Kasumi-1 (cell line): Measurements from ENCODE around the gene ZNF469.
"Not testable (repeated sequence)": the region's sequence is repeated elsewhere in the genome, so short reads cannot be mapped to it uniquely, and the experiment has no call there.

Experiments used
- DNase-seq, 2 experiments: peaks; one replicate each; lab custom pipeline; 2025; lab: John Stamatoyannopoulos, UW

The ZNF469 gene

GRCh38 chr16:88410297-88410968 is 27.7 kb downstream of the ZNF469 start:
- not testable (repeated sequence) for DNase-seq

DNA sequence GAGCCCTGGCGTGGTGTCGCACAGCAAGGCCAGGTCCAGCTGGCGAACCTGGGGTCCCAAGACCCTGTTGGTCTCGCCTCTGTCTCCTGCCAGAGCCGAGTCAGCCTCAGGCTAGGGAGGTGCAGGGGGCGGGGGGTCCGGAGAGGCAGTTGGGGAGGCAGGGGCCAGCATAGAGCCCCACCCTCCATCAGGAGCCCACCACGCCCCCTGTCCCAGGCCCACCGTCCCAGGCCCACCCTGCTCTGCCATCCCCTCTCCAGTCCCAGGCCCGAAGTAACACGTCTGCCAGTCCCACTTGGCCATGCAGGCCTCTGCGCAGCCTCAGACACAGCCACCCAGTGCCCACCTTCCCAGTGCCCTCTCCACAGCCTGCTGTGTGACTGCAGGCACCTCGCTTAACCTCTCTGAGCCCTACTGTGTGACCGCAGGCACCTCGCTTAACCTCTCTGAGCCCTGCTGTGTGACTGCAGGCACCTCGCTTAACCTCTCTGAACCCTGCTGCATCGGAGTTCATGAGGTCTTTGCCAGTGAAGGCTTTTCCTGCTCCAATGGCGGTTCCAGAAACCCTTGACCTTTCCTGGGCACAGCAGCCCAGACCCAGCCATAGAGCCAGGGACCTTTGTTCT is 29.3 kb downstream of the ZNF469 start:
- DNase-seq = no peak

DNA sequence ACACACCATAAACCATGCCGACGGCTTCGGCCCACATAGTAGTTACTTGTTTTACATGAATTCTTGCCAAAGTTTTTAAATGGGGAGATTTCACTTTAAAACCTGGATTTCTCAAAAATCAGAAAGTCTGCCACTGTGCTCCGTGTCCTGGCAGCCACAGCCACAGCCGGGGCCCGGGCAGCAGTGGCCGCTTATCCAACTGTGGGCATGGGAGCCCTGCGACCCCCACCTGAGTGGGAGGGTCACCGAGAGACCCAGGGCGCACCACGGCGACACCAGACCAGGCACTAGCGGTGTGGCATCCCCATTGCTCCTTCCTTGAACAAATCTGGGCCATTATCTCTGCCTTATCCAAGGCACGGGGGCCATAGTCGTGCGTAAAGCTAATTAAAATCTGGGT is 30.0 kb downstream of the ZNF469 start:
- no peak for DNase-seq

GRCh38 chr16:88413231-88413630 is 30.5 kb downstream of the ZNF469 start:
- no peak for DNase-seq

DNA sequence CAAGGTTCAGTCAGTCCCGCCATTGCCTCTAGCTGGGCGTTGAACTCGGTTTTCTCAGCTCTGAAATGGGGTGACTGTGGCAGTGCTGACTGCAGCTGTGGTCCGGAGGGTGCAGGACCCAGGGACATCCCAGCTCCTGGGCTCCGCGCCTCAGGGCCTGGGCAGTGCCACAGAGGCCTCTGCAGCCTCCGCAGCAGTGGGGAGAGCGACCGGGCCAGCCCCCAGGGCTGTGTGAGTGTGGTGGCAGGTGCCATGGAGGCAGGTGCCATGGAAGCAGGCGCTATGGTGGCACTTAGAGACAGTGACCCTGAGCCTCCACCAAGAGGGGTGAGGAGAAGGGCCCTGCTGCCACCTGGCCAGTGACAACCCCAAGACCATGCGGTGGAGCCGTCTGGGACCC is 30.9 kb downstream of the ZNF469 start:
- DNase-seq = no peak

DNA sequence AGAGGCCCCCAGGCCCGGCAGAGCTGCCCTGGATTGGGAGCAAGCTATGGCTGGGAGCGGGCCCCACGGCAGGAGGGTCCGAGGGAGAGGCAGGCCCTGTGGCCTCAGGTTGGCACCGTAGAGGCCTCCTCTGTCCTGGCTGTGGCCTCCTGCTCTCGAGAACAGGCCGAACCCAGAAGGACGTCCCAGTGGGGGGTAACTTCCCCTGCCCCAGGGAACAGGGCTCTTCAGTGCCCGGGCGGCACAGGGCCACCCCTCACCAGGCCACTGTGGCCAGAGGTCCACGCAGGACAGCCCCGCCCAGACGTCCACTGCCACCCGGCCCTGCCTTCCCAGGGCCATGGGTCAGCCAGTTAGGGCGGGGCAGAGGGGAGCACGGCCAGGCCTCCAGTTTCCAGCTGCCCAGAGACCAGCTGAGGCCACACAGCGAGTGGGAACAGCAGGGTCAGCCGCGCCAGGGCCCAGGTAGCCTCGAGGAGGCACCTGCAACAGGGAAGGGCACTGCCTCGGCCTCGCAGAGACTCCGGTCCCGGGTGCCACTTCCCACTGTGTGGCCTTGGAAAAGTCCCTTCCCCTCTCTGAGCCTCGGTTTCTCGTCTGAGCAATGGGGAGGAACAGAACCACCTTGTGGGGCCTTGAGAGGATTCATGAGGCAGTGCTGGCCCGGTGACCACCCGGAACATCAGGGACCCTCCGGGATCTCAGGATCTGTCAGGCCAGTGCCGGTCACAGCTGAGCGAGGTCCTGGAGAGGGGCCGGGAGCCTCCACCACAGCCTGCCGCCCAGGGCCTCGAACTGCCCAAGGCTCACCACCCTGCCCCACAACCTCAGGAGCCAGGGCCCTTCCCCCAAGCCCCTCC is 32.0 kb downstream of the ZNF469 start:
- no peak for DNase-seq

- DNase-seq = no peak
Observed at GRCh38 chr16:88415381-88415705, 32.6 kb downstream of the ZNF469 start.

DNA sequence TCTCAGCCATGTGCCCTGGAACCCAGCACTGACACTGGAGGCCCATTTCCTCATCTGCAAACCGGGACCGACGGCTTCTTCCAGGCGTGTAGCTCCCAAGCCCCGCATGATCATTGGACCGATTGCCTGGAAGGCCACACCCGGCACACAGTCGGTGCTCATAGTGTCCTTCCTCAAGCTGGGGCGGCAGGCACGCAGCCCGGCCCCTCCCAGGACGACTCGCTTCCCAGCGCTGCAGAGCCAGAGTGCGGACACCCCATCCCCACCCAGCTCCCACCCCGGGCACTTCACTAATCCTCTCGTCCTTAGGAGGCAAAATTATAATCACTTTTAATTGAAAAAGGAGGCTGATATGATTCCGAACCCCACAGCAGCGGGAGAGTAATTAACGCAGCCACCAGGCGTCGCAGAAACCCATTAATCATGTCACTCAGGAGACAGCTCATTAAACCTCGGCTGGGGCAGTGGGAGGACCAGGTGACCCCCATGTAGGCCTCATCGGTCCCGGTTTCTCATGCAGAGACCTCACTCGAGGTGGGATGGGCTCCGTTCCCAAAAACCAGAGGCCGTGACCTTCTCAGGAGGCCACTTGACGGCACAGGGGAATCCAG is 33.1 kb downstream of the ZNF469 start:
- no peak for DNase-seq

DNA sequence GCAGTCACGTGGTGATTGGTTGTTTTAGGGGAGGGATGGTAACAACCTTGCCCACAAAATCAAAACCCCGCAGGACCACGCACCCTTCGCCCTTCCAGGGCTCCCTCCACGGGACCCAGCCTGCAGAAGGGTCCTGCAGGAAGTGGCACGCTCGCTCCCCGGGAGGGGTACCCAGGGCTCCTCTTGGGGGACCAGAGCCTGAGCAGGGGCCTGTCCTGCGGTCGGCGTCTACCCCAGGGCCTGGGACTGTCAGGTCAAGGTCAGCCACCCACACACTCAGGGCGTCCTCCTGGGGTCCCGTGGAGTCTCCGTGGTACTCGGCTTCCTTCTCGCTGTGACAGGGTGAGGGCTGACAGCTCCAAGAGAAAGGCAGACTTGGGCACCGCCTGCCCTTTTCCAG is 33.9 kb downstream of the ZNF469 start:
- no peak for DNase-seq

- no peak for DNase-seq
Observed at GRCh38 chr16:88417684-88418476, 35.1 kb downstream of the ZNF469 start.

- DNase-seq = no peak
Observed at GRCh38 chr16:88418869-88419268, 36.1 kb downstream of the ZNF469 start.

- DNase-seq = no peak
Observed at GRCh38 chr16:88419790-88420189, 37.0 kb downstream of the ZNF469 start.

GRCh38 chr16:88420496-88420895 is 37.7 kb downstream of the ZNF469 start:
- no peak for DNase-seq

DNA sequence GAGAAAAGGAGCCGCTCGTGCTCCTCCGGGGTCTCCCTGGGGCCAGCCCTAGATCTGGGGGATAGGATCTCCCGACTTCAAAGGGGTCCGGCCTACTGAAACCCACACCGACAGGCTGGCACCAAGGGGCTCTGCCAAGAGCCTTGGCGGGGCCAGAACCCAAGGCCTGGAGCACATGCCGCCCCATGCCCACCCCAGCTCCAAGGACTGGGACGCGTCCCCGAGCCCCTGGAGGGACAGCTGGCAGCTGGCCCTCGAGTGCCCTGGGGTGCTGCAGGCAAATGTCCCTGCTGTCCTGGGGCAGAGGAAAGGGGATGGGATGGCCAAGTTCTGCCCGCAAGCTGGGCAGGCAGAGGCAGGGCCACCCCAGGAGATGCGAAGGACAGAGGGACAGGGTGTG is 38.5 kb downstream of the ZNF469 start:
- DNase-seq = no peak

GRCh38 chr16:88421871-88422433 is 39.2 kb downstream of the ZNF469 start:
- no peak for DNase-seq

DNA sequence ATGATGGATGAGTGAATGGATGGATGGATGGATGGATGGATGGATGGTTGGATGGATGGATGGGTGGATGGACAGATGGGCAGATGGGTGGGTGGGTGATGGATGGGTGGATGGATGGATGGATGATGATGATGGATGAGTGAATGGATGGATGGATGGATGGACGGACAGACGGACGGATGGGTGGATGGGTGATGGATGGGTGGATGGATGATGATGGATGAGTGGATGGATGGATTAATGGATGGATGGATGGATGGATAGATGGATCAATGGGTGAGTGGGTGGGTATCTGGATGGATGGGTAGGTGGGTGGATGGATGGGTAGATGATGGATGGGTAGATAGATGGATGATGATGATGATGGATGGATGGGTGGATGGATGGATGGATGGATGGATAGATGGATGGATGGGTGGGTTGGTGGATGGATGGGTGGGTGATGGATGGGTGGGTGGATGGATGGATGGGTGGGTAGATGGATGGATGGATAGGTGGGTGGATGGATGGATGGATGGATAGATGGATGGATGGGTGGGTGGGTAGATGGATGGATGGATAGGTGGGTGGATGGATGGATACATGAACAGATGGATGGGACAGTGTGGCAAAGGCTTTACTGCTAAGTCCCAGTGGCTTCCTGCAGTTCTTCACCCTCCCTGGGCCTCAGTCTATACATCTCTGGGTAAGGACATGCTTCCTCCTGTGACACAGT is 40.1 kb downstream of the ZNF469 start:
- DNase-seq = no peak

GRCh38 chr16:88423448-88423850 is 40.7 kb downstream of the ZNF469 start:
- no peak for DNase-seq

DNA sequence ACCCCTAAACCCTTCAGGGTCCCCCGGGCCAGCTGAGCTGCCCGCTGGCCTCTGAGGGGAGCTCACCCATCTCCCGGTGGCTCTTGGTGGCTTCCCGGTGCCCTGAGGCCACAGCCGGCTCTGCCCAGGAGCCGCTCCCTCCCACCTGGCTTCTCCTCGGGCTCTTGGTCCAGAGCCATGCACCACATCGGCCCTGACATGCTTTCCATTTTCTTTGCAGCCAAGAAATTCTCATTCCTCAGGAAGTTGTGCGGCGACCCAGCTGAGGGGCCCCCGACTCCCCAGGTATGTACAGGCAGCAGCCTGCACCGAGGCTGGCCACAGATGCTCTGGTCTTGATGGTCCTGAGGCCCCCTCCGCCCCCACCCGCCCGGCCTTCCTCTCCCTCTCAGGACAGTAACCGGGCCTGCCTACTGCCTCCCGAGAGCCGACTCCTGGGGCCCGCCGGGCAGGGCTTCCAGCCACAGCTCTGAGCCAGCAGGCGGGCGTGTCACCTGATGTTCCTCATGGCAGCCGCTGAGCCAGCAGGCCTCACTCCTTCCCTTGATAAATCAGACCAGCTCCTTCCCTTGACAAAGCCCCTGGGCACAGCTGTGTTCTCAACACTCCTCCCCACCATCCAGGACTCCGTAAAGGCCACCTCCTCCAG is 42.0 kb downstream of the ZNF469 start:
- DNase-seq = no peak

DNA sequence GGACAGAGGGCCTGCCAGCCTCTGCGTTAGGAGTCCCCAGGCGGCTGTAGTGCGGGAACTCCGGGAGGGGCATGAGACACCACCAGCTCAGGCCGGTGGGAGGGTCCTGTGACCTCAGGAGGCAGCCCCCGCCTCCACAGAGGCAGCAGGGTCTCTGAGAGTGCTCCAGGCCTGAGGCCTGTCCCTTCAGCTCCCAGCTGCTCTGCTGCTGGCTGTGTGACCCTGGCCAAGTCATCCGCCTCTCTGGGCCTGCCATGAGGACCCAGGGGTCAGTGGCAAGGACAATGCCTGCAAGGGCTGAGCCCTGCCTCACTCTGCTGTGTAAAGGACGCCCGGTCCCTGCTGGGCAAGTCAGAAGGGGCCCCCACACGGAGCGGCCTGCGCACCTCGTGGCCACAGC is 43.3 kb downstream of the ZNF469 start:
- no peak for DNase-seq

DNA sequence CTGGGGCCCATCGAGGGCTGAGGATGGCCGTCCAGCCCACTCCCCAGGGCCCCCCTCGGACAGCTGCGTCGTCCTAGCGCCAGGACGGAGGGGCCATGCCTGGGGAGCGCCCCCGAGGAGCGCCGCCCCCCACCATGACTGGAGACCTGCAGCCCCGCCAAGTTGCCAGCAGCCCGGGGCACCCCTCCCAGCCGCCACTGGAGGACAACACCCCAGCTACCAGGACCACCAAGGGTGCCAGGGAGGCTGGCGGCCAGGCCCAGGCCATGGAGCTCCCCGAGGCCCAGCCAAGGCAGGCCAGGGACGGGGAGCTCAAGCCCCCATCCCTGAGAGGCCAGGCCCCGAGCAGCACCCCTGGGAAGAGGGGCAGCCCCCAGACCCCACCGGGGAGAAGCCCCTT is 44.6 kb downstream of the ZNF469 start:
- DNase-seq = no peak
